GM12878 (cell line): Measurements from ENCODE around the gene RGSL1.

Experiments
- ATF7 ChIP-seq: fragments of 450-650 bp; IDR thresholded peaks from 2 replicates; pipeline ENCODE4 v1.6.1; 2016; ENCODE audit warnings: low read depth, mild to moderate bottlenecking
- CHD4 ChIP-seq: fragments of 200-600 bp; sonication (generic); IDR thresholded peaks from 2 replicates; pipeline ENCODE4 v1.6.1; 2016; ENCODE audit warnings: mild to moderate bottlenecking
- GABPA ChIP-seq: IDR thresholded peaks from 2 replicates; pipeline ENCODE4 v1.6.1; 2014; ENCODE audit warnings: antibody characterized with exemption, low read depth, mild to moderate bottlenecking, inconsistent platforms
- HCFC1 ChIP-seq: fragments of 150-350 bp; IDR thresholded peaks from 2 replicates; pipeline ENCODE4 v1.6.1; 2014; ENCODE audit warnings: low read length
- JUND ChIP-seq: IDR thresholded peaks from 2 replicates; pipeline ENCODE4 v1.6.1; 2012; ENCODE audit warnings: low read depth, mild to moderate bottlenecking, low read length, improper control_type of control experiment, moderate library complexity
- KDM1A ChIP-seq: fragments of 200-600 bp; sonication (generic); IDR thresholded peaks from 2 replicates; pipeline ENCODE4 v1.6.1; 2016; ENCODE audit warnings: borderline replicate concordance
- KLF5 ChIP-seq: fragments of 450-650 bp; IDR thresholded peaks from 2 replicates; pipeline ENCODE4 v1.6.1; 2014; ENCODE audit warnings: mild to moderate bottlenecking; ENCODE audit not compliant: partially characterized antibody
- NFYB ChIP-seq: IDR thresholded peaks from 2 replicates; pipeline ENCODE4 v1.6.1; 2011; ENCODE audit warnings: low read depth, mild to moderate bottlenecking, low read length, improper control_type of control experiment, moderate library complexity; ENCODE audit not compliant: insufficient read depth
- NR2C2 ChIP-seq: IDR thresholded peaks from 2 replicates; pipeline ENCODE4 v1.6.1; 2011; ENCODE audit warnings: borderline replicate concordance, low read depth; ENCODE audit not compliant: control insufficient read depth, insufficient read length
- POLR2A ChIP-seq: IDR thresholded peaks from 2 replicates; pipeline ENCODE4 v1.6.1; 2011; ENCODE audit warnings: low read depth, mild to moderate bottlenecking, low read length
- TAF1 ChIP-seq: IDR thresholded peaks from 2 replicates; pipeline ENCODE4 v1.6.1; 2011; ENCODE audit warnings: mild to moderate bottlenecking, low read depth, low read length, borderline replicate concordance
- TF ChIP-seq, protein P1 (sequence below), 3 experiments: IDR thresholded peaks in 2 of 3; conservative IDR thresholded peaks in 1 of 3; 2 replicates each; pipeline ENCODE4 v1.5.1; 2011; ENCODE audit warnings: low read depth in 3 of 3, low read length in 3 of 3, mild to moderate bottlenecking in 3 of 3, control low read depth in 2 of 3, moderate library complexity in 2 of 3, inconsistent platforms in 1 of 3, mixed read lengths in 1 of 3; ENCODE audit not compliant: control insufficient read depth in 2 of 3, insufficient read depth in 1 of 3; ENCODE audit errors: extremely low read depth in 1 of 3
- TF ChIP-seq, protein P2 (sequence below): fragments of 450-650 bp; IDR thresholded peaks from 2 replicates; pipeline ENCODE4 v1.6.1; 2017; ENCODE audit warnings: antibody characterized with exemption, mild to moderate bottlenecking, moderate library complexity

DNA sequence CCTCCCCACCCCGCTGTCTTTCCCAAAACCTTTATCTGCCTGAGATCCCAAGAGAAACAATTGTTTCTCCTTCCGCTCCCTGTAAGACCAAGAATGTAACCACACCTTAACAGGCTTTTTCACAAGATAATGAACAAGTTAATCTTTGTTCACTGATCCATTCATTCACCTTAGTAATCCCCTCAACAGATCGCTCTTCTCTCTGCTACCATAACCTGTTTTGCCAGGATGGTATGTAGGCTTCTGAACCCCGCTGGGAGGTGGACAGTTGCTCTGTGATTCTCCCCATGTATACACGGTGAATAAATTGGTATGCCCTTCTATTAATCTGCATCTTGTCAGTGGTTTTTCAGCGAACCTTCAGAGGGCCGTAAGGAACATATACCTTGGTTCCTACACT, 18.7 kb upstream of the RGSL1 start:
- TF ChIP-seq, protein P1, sequence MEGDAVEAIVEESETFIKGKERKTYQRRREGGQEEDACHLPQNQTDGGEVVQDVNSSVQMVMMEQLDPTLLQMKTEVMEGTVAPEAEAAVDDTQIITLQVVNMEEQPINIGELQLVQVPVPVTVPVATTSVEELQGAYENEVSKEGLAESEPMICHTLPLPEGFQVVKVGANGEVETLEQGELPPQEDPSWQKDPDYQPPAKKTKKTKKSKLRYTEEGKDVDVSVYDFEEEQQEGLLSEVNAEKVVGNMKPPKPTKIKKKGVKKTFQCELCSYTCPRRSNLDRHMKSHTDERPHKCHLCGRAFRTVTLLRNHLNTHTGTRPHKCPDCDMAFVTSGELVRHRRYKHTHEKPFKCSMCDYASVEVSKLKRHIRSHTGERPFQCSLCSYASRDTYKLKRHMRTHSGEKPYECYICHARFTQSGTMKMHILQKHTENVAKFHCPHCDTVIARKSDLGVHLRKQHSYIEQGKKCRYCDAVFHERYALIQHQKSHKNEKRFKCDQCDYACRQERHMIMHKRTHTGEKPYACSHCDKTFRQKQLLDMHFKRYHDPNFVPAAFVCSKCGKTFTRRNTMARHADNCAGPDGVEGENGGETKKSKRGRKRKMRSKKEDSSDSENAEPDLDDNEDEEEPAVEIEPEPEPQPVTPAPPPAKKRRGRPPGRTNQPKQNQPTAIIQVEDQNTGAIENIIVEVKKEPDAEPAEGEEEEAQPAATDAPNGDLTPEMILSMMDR (IDR thresholded peaks at IDR 0.05 in 2 of 3, conservative IDR thresholded peaks at IDR 0.05 in 1 of 3; ENCODE audit: control insufficient read depth in 2 of 3, extremely low read depth in 1 of 3, insufficient read depth in 1 of 3, low read depth in 3 of 3, low read length in 3 of 3), result no peak
- no peak for TF ChIP-seq JUND
- TF ChIP-seq, protein P2, sequence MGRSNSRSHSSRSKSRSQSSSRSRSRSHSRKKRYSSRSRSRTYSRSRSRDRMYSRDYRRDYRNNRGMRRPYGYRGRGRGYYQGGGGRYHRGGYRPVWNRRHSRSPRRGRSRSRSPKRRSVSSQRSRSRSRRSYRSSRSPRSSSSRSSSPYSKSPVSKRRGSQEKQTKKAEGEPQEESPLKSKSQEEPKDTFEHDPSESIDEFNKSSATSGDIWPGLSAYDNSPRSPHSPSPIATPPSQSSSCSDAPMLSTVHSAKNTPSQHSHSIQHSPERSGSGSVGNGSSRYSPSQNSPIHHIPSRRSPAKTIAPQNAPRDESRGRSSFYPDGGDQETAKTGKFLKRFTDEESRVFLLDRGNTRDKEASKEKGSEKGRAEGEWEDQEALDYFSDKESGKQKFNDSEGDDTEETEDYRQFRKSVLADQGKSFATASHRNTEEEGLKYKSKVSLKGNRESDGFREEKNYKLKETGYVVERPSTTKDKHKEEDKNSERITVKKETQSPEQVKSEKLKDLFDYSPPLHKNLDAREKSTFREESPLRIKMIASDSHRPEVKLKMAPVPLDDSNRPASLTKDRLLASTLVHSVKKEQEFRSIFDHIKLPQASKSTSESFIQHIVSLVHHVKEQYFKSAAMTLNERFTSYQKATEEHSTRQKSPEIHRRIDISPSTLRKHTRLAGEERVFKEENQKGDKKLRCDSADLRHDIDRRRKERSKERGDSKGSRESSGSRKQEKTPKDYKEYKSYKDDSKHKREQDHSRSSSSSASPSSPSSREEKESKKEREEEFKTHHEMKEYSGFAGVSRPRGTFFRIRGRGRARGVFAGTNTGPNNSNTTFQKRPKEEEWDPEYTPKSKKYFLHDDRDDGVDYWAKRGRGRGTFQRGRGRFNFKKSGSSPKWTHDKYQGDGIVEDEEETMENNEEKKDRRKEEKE, result no peak
- TF ChIP-seq NR2C2, result no peak
- no peak for TF ChIP-seq KLF5
- no peak for TF ChIP-seq POLR2A
- no peak for TF ChIP-seq TAF1
- TF ChIP-seq KDM1A, result no peak
- no peak for TF ChIP-seq GABPA
- TF ChIP-seq HCFC1, result no peak
- no peak for TF ChIP-seq CHD4
- no peak for TF ChIP-seq ATF7
- no peak for TF ChIP-seq NFYB
